Type B pancreatic cell (in vitro differentiated cells): ENCODE measurements around the gene PDE9A. TPM values are rescaled to one million over a fixed set of nuclear protein-coding genes. Genes with fewer than 3 reads are reported as not detected.

Experiments
- DNase-seq: peaks from one replicate; pipeline ENCODE4 v3.0.0; 2021; ENCODE audit warnings: mixed read lengths; ENCODE audit not compliant: unreplicated experiment; ENCODE audit errors: extremely low spot score
- H3K27ac Mint-ChIP-seq: 2 replicates; pipeline ENCODE4 v1.8.0; 2021; ENCODE audit warnings: mild to moderate bottlenecking, mixed read lengths
- H3K27me3 Mint-ChIP-seq: 2 replicates; pipeline ENCODE4 v1.8.0; 2021; ENCODE audit warnings: mixed read lengths
- H3K36me3 Mint-ChIP-seq: 2 replicates; pipeline ENCODE4 v1.8.0; 2021; ENCODE audit warnings: mixed read lengths
- H3K4me1 Mint-ChIP-seq: one replicate; pipeline ENCODE4 v1.8.0; 2021; ENCODE audit warnings: mixed read lengths; ENCODE audit not compliant: unreplicated experiment
- H3K4me3 Mint-ChIP-seq: 2 replicates; pipeline ENCODE4 v1.8.0; 2021; ENCODE audit warnings: mild to moderate bottlenecking, mixed read lengths
- H3K9me3 Mint-ChIP-seq: 2 replicates; pipeline ENCODE4 v1.8.0; 2021; ENCODE audit warnings: mixed read lengths
- CTCF ChIP-seq: fragments of 200-600 bp; sonication (generic); conservative IDR thresholded peaks from 2 replicates; pipeline ENCODE4 v1.5.0; 2021; ENCODE audit warnings: antibody characterized with exemption, mild to moderate bottlenecking
- total RNA-seq: library from RNA; stranded (reverse); gene quantifications from 2 replicates; pipeline ENCODE4 v1.2.1, GENCODE V29; 2021; ENCODE audit warnings: low replicate concordance

Gene PDE9A
- total RNA-seq, 1 donor from 2014 or later: 18.6 TPM

- Mint-ChIP-seq H3K4me3 (no peak overlapping the region), H3K4me1 (no peaks in the 10 kb centered on the region), H3K36me3 (no peaks in the 10 kb centered on the region), H3K9me3 (no peaks in the 10 kb centered on the region), H3K27ac (no peak overlapping the region), H3K27me3 (peaks cover 22% of the 10 kb centered on the region)
- DNase-seq: no peak
- no peak for TF ChIP-seq CTCF
These were observed 137.2 kb downstream of the PDE9A start for GRCh38 chr21:42790520-42791065.

GRCh38 chr21:42793774-42794173 lies 140.4 kb downstream of the PDE9A start:
- H3K36me3 Mint-ChIP-seq: no peaks in the 10 kb centered on the region
- H3K4me3 Mint-ChIP-seq: no peak overlapping the region
- H3K27me3 Mint-ChIP-seq: peaks cover 31% of the 10 kb centered on the region
- no peaks in the 10 kb centered on the region for H3K4me1 Mint-ChIP-seq
- no peaks in the 10 kb centered on the region for H3K9me3 Mint-ChIP-seq
- DNase-seq: no peak
- no peak overlapping the region for H3K27ac Mint-ChIP-seq
- no peak for TF ChIP-seq CTCF

GRCh38 chr21:42794551-42794950 lies 141.1 kb downstream of the PDE9A start:
- Mint-ChIP-seq H3K9me3 (no peaks in the 10 kb centered on the region), H3K27ac (no peak overlapping the region), H3K4me3 (no peak overlapping the region), H3K27me3 (peaks cover 31% of the 10 kb centered on the region), H3K36me3 (no peaks in the 10 kb centered on the region), H3K4me1 (no peaks in the 10 kb centered on the region)
- no peak for TF ChIP-seq CTCF
- no peak for DNase-seq

- Mint-ChIP-seq H3K27ac (no peak overlapping the region), H3K4me1 (no peaks in the 10 kb centered on the region), H3K9me3 (no peaks in the 10 kb centered on the region), H3K27me3 (peaks cover 24% of the 10 kb centered on the region), H3K4me3 (no peak overlapping the region), H3K36me3 (no peaks in the 10 kb centered on the region)
- no peak for TF ChIP-seq CTCF
- DNase-seq: no peak
These were observed 143.1 kb downstream of the PDE9A start for GRCh38 chr21:42796327-42797062.

- H3K4me3 Mint-ChIP-seq: no peak overlapping the region
- H3K36me3 Mint-ChIP-seq: no peaks in the 10 kb centered on the region
- no peak overlapping the region for H3K27ac Mint-ChIP-seq
- TF ChIP-seq CTCF: no peak
- peaks cover 22% of the 10 kb centered on the region for H3K27me3 Mint-ChIP-seq
- no peak for DNase-seq
- H3K4me1 Mint-ChIP-seq: no peaks in the 10 kb centered on the region
- no peaks in the 10 kb centered on the region for H3K9me3 Mint-ChIP-seq
These were observed 144.1 kb downstream of the PDE9A start for GRCh38 chr21:42797522-42797921.
